ENCODE results near the gene IGSF6. TPM values are rescaled to one million over a fixed set of nuclear protein-coding genes. Genes with fewer than 3 reads are reported as not detected.
A peak's percentile ranks its signal among the peaks of the same experiment; 100 is the strongest.
"Not testable (repeated sequence)": the region's sequence is repeated elsewhere in the genome, so short reads cannot be mapped to it uniquely, and the experiment has no call there.

Gene IGSF6
- total RNA-seq, 1 experiment from 2014 or later = not detected

GRCh38 chr16:21631376-21631775 is 21.0 kb downstream of the IGSF6 start:
- not testable (repeated sequence) for H3K4me3 ChIP-seq; H3K27ac ChIP-seq; DNase-seq (ENCODE audit: low read depth in 1 of 2, low spot score in 2 of 2); H3K27me3 ChIP-seq (replicated peaks); H3K4me1 ChIP-seq (replicated peaks); H3K9me3 ChIP-seq (replicated peaks)
- H3K36me3 ChIP-seq = peaks cover 32% of the 10 kb centered on the region

- H3K27me3 ChIP-seq (replicated peaks); DNase-seq (ENCODE audit: low read depth in 1 of 2, low spot score in 2 of 2); H3K4me1 ChIP-seq (replicated peaks); H3K9me3 ChIP-seq (replicated peaks); H3K4me3 ChIP-seq; H3K27ac ChIP-seq: not testable (repeated sequence)
- H3K36me3 ChIP-seq = peaks cover 33% of the 10 kb centered on the region
Observed at GRCh38 chr16:21630866-21631265, 21.5 kb downstream of the IGSF6 start.

DNA sequence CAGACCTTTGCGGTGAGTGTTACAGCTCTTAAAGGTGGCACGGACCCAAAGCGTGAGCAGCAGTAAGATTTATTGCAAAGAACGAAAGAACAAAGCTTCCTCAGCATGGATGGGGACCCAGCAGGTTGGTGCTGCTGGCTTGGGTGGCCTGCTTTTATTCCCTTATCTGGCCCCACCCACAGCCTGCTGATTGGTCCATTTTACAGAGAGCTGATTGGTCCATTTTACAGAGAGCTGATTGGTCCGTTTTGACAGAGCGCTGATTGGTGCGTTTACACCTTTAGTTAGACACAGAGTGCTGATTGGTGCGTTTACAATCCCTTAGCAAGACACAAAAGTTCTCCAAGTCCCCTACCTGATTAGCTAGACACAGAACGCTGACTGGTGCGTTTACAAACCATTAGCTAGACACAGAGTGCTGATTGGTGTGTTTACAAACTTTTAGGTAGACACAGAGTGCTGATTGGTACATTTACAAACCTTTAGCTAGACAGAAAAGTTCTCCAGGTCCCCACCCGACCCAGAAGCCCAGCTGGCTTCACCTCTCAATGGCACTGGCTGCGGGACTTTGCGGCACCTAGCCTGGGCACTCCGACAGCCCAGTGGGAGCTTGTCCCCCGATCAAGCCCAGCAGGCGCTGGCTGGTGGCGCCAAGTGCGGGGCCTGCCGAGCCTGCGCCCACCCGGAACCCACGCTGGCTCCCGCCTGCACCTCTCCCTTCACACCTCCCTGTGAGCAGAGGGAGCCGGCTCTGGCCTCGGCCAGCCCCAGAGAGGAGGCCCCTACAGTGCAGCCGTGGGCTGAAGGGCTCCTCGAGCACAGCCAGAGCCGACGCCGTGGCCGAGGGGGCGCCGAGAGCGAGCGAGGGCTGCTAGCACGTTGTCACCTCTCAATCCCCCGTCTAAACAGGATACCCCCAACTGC is 22.5 kb downstream of the IGSF6 start:
- not testable (repeated sequence) for H3K27ac ChIP-seq; DNase-seq (ENCODE audit: low read depth in 1 of 2, low spot score in 2 of 2); H3K27me3 ChIP-seq (replicated peaks); H3K4me3 ChIP-seq; H3K4me1 ChIP-seq (replicated peaks); H3K9me3 ChIP-seq (replicated peaks)
- peaks cover 39% of the 10 kb centered on the region for H3K36me3 ChIP-seq

- Histone ChIP-seq H3K9me3 (replicated peaks) (no peaks in the 10 kb centered on the region), H3K4me1 (replicated peaks) (peaks cover 7% of the 10 kb centered on the region; the same call in 1 of the 2 replicates), H3K27ac (no peak overlapping the region), H3K4me3 (no peak overlapping the region), H3K36me3 (peaks cover 40% of the 10 kb centered on the region), H3K27me3 (replicated peaks) (no peaks in the 10 kb centered on the region)
- DNase-seq (ENCODE audit: low read depth in 1 of 2, low spot score in 2 of 2) = no peak
Observed at GRCh38 chr16:21628772-21629171, 23.6 kb downstream of the IGSF6 start.

GRCh38 chr16:21628121-21628726 is 24.2 kb downstream of the IGSF6 start:
- Histone ChIP-seq H3K36me3 (peaks cover 40% of the 10 kb centered on the region), H3K27ac (no peak overlapping the region), H3K9me3 (replicated peaks) (no peaks in the 10 kb centered on the region), H3K4me1 (replicated peaks) (peaks cover 7% of the 10 kb centered on the region; the same call in 1 of the 2 replicates), H3K4me3 (no peak overlapping the region), H3K27me3 (replicated peaks) (no peaks in the 10 kb centered on the region)
- no peak for DNase-seq (ENCODE audit: low read depth in 1 of 2, low spot score in 2 of 2)

GRCh38 chr16:21626659-21627277 is 25.6 kb downstream of the IGSF6 start:
- DNase-seq (ENCODE audit: low read depth in 1 of 2, low spot score in 2 of 2) = peak in 1 of 2 experiments; percentile 19

DNA sequence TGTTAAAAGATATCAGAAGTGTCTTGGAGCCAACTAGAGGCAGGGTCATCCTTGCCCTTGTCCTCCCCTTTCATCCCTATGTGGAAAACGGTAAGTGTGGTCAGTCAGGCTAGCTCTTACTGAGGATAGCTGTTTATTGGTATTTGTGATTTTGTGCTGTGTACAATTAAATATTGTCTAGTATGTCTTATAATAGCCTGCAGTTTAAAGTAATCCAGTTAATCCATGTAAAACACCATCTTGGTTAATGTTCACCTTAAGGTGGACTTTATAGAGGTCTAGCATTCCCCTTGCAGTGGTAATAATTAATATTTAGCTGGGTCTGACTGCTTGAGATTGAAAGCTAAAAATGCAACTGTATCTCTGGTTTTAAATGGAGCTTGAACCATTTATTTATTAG is 27.4 kb downstream of the IGSF6 start:
- Histone ChIP-seq H3K9me3 (replicated peaks) (no peaks in the 10 kb centered on the region), H3K27ac (no peak overlapping the region), H3K4me3 (no peak overlapping the region), H3K4me1 (replicated peaks) (peaks cover 13% of the 10 kb centered on the region), H3K27me3 (replicated peaks) (no peaks in the 10 kb centered on the region), H3K36me3 (peaks cover 44% of the 10 kb centered on the region)
- DNase-seq (ENCODE audit: low read depth in 1 of 2, low spot score in 2 of 2) = no peak

More at GRCh38 chr16:21626659-21627277, 25.6 kb downstream of the IGSF6 start:
- 0 out of 2 replicates have a peak overlapping the region, but pooled peaks have one; percentile 3 for H3K27ac ChIP-seq
- no peak overlapping the region for H3K4me3 ChIP-seq
- peaks cover 7% of the 10 kb centered on the region; the same call in 1 of the 2 replicates for H3K4me1 ChIP-seq (replicated peaks)
- H3K27me3 ChIP-seq (replicated peaks) = no peaks in the 10 kb centered on the region
- no peaks in the 10 kb centered on the region for H3K9me3 ChIP-seq (replicated peaks)
- H3K36me3 ChIP-seq = peaks cover 40% of the 10 kb centered on the region

GRCh38 chr16:21622545-21622944 is 29.9 kb downstream of the IGSF6 start:
- DNase-seq (ENCODE audit: low read depth in 1 of 2, low spot score in 2 of 2) = no peak
- H3K9me3 ChIP-seq (replicated peaks) = no peaks in the 10 kb centered on the region
- H3K27ac ChIP-seq = no peak overlapping the region
- no peaks in the 10 kb centered on the region for H3K27me3 ChIP-seq (replicated peaks)
- H3K4me1 ChIP-seq (replicated peaks) = peaks cover 13% of the 10 kb centered on the region
- no peak overlapping the region for H3K4me3 ChIP-seq
- H3K36me3 ChIP-seq = peaks cover 26% of the 10 kb centered on the region

DNA sequence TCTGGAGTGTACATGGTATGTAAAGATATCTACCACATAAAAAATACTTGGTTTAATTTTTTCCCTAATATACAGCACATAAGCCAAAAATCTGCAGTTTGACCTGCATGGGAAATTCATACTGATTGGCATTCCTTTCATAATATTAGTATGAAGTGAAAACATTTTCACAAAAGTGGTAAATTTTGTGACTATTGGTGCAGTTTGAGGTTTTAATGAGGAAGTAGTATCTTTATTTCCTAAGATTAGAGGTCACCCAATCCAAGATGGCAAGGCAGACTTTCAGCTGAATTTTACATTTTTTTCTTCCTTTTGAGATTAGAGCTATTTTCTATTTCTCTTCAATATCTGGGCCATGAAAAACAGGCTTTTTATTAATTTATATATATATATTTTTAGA is 31.8 kb downstream of the IGSF6 start:
- peaks cover 20% of the 10 kb centered on the region for H3K36me3 ChIP-seq
- H3K4me1 ChIP-seq (replicated peaks) = peaks cover 6% of the 10 kb centered on the region
- H3K4me3 ChIP-seq = no peak overlapping the region
- H3K9me3 ChIP-seq (replicated peaks) = no peaks in the 10 kb centered on the region
- no peak overlapping the region for H3K27ac ChIP-seq
- DNase-seq (ENCODE audit: low read depth in 1 of 2, low spot score in 2 of 2) = no peak
- no peaks in the 10 kb centered on the region for H3K27me3 ChIP-seq (replicated peaks)

DNA sequence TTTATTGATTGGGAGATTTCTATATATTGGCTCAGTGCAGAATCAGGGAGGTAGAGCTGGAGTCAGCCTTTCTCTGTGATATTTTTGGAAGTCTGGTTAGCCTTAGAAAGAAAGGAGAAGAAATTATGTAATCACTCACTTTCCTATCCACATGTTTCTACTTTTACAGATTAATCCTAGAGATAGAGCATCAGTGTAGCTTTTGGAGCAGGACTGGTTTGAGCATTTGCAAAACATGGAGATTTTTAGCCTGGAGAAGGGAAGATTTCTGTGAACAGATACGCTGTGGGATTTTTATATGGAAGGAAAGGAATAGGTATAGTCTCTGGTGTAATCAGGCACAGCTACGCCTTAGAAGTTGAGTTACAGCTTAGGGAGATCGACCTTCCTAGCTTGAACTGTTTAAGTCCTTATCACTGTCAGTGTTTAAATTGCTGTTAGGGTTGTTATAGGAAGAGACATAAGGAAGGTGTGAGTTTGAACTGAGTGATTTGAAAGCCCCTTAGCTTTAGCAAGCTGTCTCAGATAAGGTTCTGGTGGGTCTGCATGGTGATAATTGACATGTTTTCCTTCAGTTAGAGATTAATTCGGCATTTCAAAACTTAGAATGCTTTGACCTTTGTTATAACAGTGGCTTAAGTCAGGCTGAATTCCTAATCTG is 32.5 kb downstream of the IGSF6 start:
- no peaks in the 10 kb centered on the region for H3K27me3 ChIP-seq (replicated peaks)

GRCh38 chr16:21618281-21618680 is 34.1 kb downstream of the IGSF6 start:
- Histone ChIP-seq H3K27me3 (replicated peaks) (no peaks in the 10 kb centered on the region), H3K36me3 (peaks cover 12% of the 10 kb centered on the region), H3K4me1 (replicated peaks) (peaks cover 6% of the 10 kb centered on the region), H3K4me3 (no peak overlapping the region), H3K9me3 (replicated peaks) (no peaks in the 10 kb centered on the region), H3K27ac (no peak overlapping the region)
- DNase-seq (ENCODE audit: low read depth in 1 of 2, low spot score in 2 of 2) = no peak

More for the DNA sequence above, 32.5 kb downstream of the IGSF6 start:
- no peak overlapping the region for H3K27ac ChIP-seq
- DNase-seq (ENCODE audit: low read depth in 1 of 2, low spot score in 2 of 2) = no peak
- H3K36me3 ChIP-seq = peaks cover 14% of the 10 kb centered on the region
- H3K4me1 ChIP-seq (replicated peaks) = peaks cover 6% of the 10 kb centered on the region
- no peak overlapping the region for H3K4me3 ChIP-seq
- no peaks in the 10 kb centered on the region for H3K9me3 ChIP-seq (replicated peaks)

GRCh38 chr16:21617607-21618006 is 34.8 kb downstream of the IGSF6 start:
- Histone ChIP-seq H3K27ac (no peak overlapping the region), H3K36me3 (peaks cover 12% of the 10 kb centered on the region), H3K27me3 (replicated peaks) (no peaks in the 10 kb centered on the region), H3K9me3 (replicated peaks) (no peaks in the 10 kb centered on the region), H3K4me3 (no peak overlapping the region), H3K4me1 (replicated peaks) (peaks cover 6% of the 10 kb centered on the region)
- DNase-seq (ENCODE audit: low read depth in 1 of 2, low spot score in 2 of 2) = no peak

- no peak overlapping the region for H3K4me3 ChIP-seq
- peaks cover 4% of the 10 kb centered on the region; the same call in 1 of the 2 replicates for H3K36me3 ChIP-seq
- H3K27ac ChIP-seq = no peak overlapping the region
- H3K4me1 ChIP-seq (replicated peaks) = no peaks in the 10 kb centered on the region
- DNase-seq (ENCODE audit: low read depth in 1 of 2, low spot score in 2 of 2) = no peak
- H3K27me3 ChIP-seq (replicated peaks) = no peaks in the 10 kb centered on the region
- H3K9me3 ChIP-seq (replicated peaks) = no peaks in the 10 kb centered on the region
Observed at GRCh38 chr16:21614896-21615295, 37.5 kb downstream of the IGSF6 start.

All from SJSA1 (cell line).